HepG2 (cell line): ENCODE measurements around the gene TBC1D22A. TPM values are rescaled to one million over a fixed set of nuclear protein-coding genes. Genes with fewer than 3 reads are reported as not detected.

Experiments
- ASH2L ChIP-seq: fragments of 300-600, 200-600 bp; sonication (generic); IDR thresholded peaks from 2 replicates; pipeline ENCODE4 v1.7.0; 2017; ENCODE audit warnings: low read depth, mild to moderate bottlenecking, moderate library complexity, mixed read lengths, low read length; ENCODE audit not compliant: insufficient read length
- BORCS8-MEF2B ChIP-seq: sonication (generic); formaldehyde crosslinking; IDR thresholded peaks from 2 replicates; pipeline ENCODE4 v1.8.0; 2022; ENCODE audit warnings: mild to moderate bottlenecking, missing genetic modification reagents
- DR1 ChIP-seq: sonication (generic); formaldehyde crosslinking; IDR thresholded peaks from 2 replicates; pipeline ENCODE4 v1.8.0; 2021; ENCODE audit warnings: mild to moderate bottlenecking, missing genetic modification reagents, inconsistent platforms
- FOSL2 ChIP-seq: sonication (generic); formaldehyde crosslinking; IDR thresholded peaks from 2 replicates; pipeline ENCODE4 v1.4.0; 2020; ENCODE audit warnings: missing genetic modification reagents
- GATA4 ChIP-seq: sonication (generic); IDR thresholded peaks from 2 replicates; pipeline ENCODE4 v1.6.1; 2016; ENCODE audit warnings: antibody characterized with exemption, low read depth, borderline replicate concordance
- HCFC1 ChIP-seq: fragments of 150-350 bp; IDR thresholded peaks from 2 replicates; pipeline ENCODE4 v1.6.1; 2014; ENCODE audit warnings: low read depth, low read length
- HDAC1 ChIP-seq: sonication (generic); formaldehyde crosslinking; IDR thresholded peaks from 2 replicates; pipeline ENCODE4 v1.5.1; 2020; ENCODE audit warnings: mild to moderate bottlenecking, missing genetic modification reagents
- HNRNPUL1 ChIP-seq: fragments of 200-400 bp; formaldehyde crosslinking; IDR thresholded peaks from 2 replicates; pipeline ENCODE4 v1.6.1; 2017; ENCODE audit warnings: low read depth, mild to moderate bottlenecking, low read length, moderate library complexity
- MEIS2 ChIP-seq: sonication (generic); formaldehyde crosslinking; IDR thresholded peaks from 2 replicates; pipeline ENCODE4 v1.9.0; 2021; ENCODE audit warnings: mild to moderate bottlenecking, missing genetic modification reagents
- SALL1 ChIP-seq: sonication (generic); formaldehyde crosslinking; IDR thresholded peaks from 2 replicates; pipeline ENCODE4 v1.8.0; 2022; ENCODE audit warnings: mild to moderate bottlenecking, missing genetic modification reagents
- SOX6 ChIP-seq, 2 experiments: fragments of 450-650 bp in 1 of 2; sonication (generic) in 1 of 2; formaldehyde crosslinking in 1 of 2; IDR thresholded peaks; 2 replicates each; pipeline versions ENCODE4 v1.4.0 to v1.6.1; 2017 to 2020; ENCODE audit warnings: antibody characterized with exemption in 1 of 2, mild to moderate bottlenecking in 1 of 2, missing genetic modification reagents in 1 of 2
- ZBTB1 ChIP-seq: sonication (generic); formaldehyde crosslinking; IDR thresholded peaks from 2 replicates; pipeline ENCODE4 v1.4.0; 2020; ENCODE audit warnings: missing genetic modification reagents, borderline replicate concordance
- ZBTB38 ChIP-seq: sonication (generic); formaldehyde crosslinking; IDR thresholded peaks from 2 replicates; pipeline ENCODE4 v1.5.1; 2020; ENCODE audit warnings: mild to moderate bottlenecking, missing genetic modification reagents
- ZBTB7B ChIP-seq: sonication (generic); formaldehyde crosslinking; IDR thresholded peaks from 2 replicates; pipeline ENCODE4 v1.4.0; 2020; ENCODE audit warnings: missing genetic modification reagents
- ZFY ChIP-seq: sonication (generic); formaldehyde crosslinking; IDR thresholded peaks from 2 replicates; pipeline ENCODE4 v1.4.0; 2020; ENCODE audit warnings: missing genetic modification reagents
- ZNF34 ChIP-seq: sonication (generic); formaldehyde crosslinking; IDR thresholded peaks from 2 replicates; pipeline ENCODE4 v1.4.0; 2020; ENCODE audit warnings: mild to moderate bottlenecking, missing genetic modification reagents, borderline replicate concordance
- ZNF530 ChIP-seq: sonication (generic); formaldehyde crosslinking; IDR thresholded peaks from 2 replicates; pipeline ENCODE4 v1.5.0; 2020; ENCODE audit warnings: low read depth, mild to moderate bottlenecking, missing genetic modification reagents
- ZNF556 ChIP-seq: sonication (generic); formaldehyde crosslinking; IDR thresholded peaks from 2 replicates; pipeline ENCODE4 v1.4.0; 2020; ENCODE audit warnings: mild to moderate bottlenecking, missing genetic modification reagents, borderline replicate concordance
- ZNF589 ChIP-seq: sonication (generic); formaldehyde crosslinking; conservative IDR thresholded peaks from 2 replicates; pipeline ENCODE4 v1.8.0; 2022; ENCODE audit warnings: mild to moderate bottlenecking, moderate library complexity, missing genetic modification reagents
- ZNF605 ChIP-seq: sonication (generic); formaldehyde crosslinking; IDR thresholded peaks from 2 replicates; pipeline ENCODE4 v1.8.0; 2022; ENCODE audit warnings: mild to moderate bottlenecking, missing genetic modification reagents
- ZNF616 ChIP-seq: sonication (generic); formaldehyde crosslinking; IDR thresholded peaks from 2 replicates; pipeline ENCODE4 v1.5.0; 2020; ENCODE audit warnings: low read depth, mild to moderate bottlenecking, missing genetic modification reagents
- ZNF816 ChIP-seq: sonication (generic); formaldehyde crosslinking; IDR thresholded peaks from 2 replicates; pipeline ENCODE4 v1.8.0; 2022; ENCODE audit warnings: missing genetic modification reagents, mild to moderate bottlenecking, borderline replicate concordance
- polyA plus RNA-seq, 8 experiments: library from polyadenylated mRNA; depleted of rRNA in 3 of 8; stranded (reverse) in 7 of 8; unstranded in 1 of 8; fragments of >200 nt; fragmentation: Illumina TruSeq in 4 of 8; extraction: Trizol in 4 of 8; gene quantifications; 2 replicates each; pipeline versions ENCODE4 v1.2.1 to v1.2.3, GENCODE V29; 2011 to 2016; ENCODE audit warnings: low read depth in 4 of 8, missing spikeins in 1 of 8, mixed read lengths in 1 of 8; ENCODE audit not compliant: insufficient read depth in 1 of 8
- total RNA-seq, 5 experiments: library from RNA; depleted of rRNA; stranded (reverse); fragments of >200 nt; fragmentation: Illumina TruSeq; extraction: Trizol; gene quantifications; 2 replicates each; pipeline ENCODE4 v1.2.3, GENCODE V29; 2016; ENCODE audit warnings: low read depth in 1 of 5
- TF ChIP-seq, protein P1 (sequence below): sonication (generic); formaldehyde crosslinking; IDR thresholded peaks from 2 replicates; pipeline ENCODE4 v1.4.0; 2020; ENCODE audit warnings: missing genetic modification reagents
- TF ChIP-seq, protein P2 (sequence below): sonication (generic); formaldehyde crosslinking; IDR thresholded peaks from 2 replicates; pipeline ENCODE4 v1.4.0; 2020; ENCODE audit warnings: missing genetic modification reagents
- TF ChIP-seq, protein P3 (sequence below): sonication (generic); formaldehyde crosslinking; IDR thresholded peaks from 2 replicates; pipeline ENCODE4 v1.4.0; 2020; ENCODE audit warnings: missing genetic modification reagents
- TF ChIP-seq, protein P4 (sequence below): IDR thresholded peaks from 2 replicates; pipeline ENCODE4 v1.6.1; 2016; ENCODE audit warnings: control low read depth

TBC1D22A gene
- total and polyA plus RNA-seq, 2 of the 13 experiments (the other 11 are each of a cell fraction or from before 2014, with no cell fraction given): 17.3 to 18.0 TPM

GRCh38 chr22:46754110-46754799 lies 8.2 kb upstream of the TBC1D22A start (continued):
- TF ChIP-seq DR1 (CRISPR knock-in tag): peak; percentile 59; the same call in 1 of the 2 replicates
- no peak for TF ChIP-seq ZNF530 (CRISPR knock-in tag)
- peak; percentile 44; the same call in 1 of the 2 replicates for TF ChIP-seq ZBTB7B
- peak; percentile 73 for TF ChIP-seq ASH2L
- no peak; the same call in 1 of the 2 replicates for TF ChIP-seq HCFC1
- peak; percentile 81; the same call in 1 of the 2 replicates for TF ChIP-seq ZNF589
- peak; percentile 70; the same call in 1 of the 2 replicates for TF ChIP-seq ZNF616 (CRISPR knock-in tag)
- TF ChIP-seq, protein P1, sequence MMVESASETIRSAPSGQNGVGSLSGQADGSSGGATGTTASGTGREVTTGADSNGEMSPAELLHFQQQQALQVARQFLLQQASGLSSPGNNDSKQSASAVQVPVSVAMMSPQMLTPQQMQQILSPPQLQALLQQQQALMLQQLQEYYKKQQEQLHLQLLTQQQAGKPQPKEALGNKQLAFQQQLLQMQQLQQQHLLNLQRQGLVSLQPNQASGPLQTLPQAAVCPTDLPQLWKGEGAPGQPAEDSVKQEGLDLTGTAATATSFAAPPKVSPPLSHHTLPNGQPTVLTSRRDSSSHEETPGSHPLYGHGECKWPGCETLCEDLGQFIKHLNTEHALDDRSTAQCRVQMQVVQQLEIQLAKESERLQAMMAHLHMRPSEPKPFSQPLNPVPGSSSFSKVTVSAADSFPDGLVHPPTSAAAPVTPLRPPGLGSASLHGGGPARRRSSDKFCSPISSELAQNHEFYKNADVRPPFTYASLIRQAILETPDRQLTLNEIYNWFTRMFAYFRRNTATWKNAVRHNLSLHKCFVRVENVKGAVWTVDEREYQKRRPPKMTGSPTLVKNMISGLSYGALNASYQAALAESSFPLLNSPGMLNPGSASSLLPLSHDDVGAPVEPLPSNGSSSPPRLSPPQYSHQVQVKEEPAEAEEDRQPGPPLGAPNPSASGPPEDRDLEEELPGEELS (CRISPR knock-in tag): peak; percentile 51; the same call in 1 of the 2 replicates
- peak; percentile 86 for TF ChIP-seq ZNF816 (CRISPR knock-in tag)
- 0 out of 2 replicates have a peak, but pooled peaks have one; percentile 48 for TF ChIP-seq ZNF34 (CRISPR knock-in tag)
- peak; percentile 97 for TF ChIP-seq FOSL2
- no peak for TF ChIP-seq SOX6 (IDR thresholded peaks at IDR 0.05)
- peak; percentile 59 for TF ChIP-seq SOX6 (CRISPR knock-in tag; IDR thresholded peaks at IDR 0.05)
- TF ChIP-seq ZNF605 (CRISPR knock-in tag): no peak
- 0 out of 2 replicates have a peak, but pooled peaks have one; percentile 36 for TF ChIP-seq MEIS2 (CRISPR knock-in tag)
- TF ChIP-seq, protein P2, sequence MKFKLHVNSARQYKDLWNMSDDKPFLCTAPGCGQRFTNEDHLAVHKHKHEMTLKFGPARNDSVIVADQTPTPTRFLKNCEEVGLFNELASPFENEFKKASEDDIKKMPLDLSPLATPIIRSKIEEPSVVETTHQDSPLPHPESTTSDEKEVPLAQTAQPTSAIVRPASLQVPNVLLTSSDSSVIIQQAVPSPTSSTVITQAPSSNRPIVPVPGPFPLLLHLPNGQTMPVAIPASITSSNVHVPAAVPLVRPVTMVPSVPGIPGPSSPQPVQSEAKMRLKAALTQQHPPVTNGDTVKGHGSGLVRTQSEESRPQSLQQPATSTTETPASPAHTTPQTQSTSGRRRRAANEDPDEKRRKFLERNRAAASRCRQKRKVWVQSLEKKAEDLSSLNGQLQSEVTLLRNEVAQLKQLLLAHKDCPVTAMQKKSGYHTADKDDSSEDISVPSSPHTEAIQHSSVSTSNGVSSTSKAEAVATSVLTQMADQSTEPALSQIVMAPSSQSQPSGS (CRISPR knock-in tag): 0 out of 2 replicates have a peak, but pooled peaks have one; percentile 43
- TF ChIP-seq, protein P3, sequence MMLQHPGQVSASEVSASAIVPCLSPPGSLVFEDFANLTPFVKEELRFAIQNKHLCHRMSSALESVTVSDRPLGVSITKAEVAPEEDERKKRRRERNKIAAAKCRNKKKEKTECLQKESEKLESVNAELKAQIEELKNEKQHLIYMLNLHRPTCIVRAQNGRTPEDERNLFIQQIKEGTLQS (CRISPR knock-in tag): peak; percentile 72
- peak; percentile 89 for TF ChIP-seq HDAC1 (CRISPR knock-in tag)
- peak; percentile 72; the same call in 1 of the 2 replicates for TF ChIP-seq GATA4
- peak; percentile 72 for TF ChIP-seq ZBTB38
- peak; percentile 69; the same call in 1 of the 2 replicates for TF ChIP-seq BORCS8-MEF2B (CRISPR knock-in tag)
- TF ChIP-seq SALL1 (CRISPR knock-in tag): peak; percentile 95
- TF ChIP-seq ZNF556 (CRISPR knock-in tag): peak; percentile 54; the same call in 1 of the 2 replicates
- no peak for TF ChIP-seq HNRNPUL1
- TF ChIP-seq ZFY: peak; percentile 84
- no peak; the same call in 1 of the 2 replicates for TF ChIP-seq ZBTB1 (CRISPR knock-in tag)
- TF ChIP-seq, protein P4, sequence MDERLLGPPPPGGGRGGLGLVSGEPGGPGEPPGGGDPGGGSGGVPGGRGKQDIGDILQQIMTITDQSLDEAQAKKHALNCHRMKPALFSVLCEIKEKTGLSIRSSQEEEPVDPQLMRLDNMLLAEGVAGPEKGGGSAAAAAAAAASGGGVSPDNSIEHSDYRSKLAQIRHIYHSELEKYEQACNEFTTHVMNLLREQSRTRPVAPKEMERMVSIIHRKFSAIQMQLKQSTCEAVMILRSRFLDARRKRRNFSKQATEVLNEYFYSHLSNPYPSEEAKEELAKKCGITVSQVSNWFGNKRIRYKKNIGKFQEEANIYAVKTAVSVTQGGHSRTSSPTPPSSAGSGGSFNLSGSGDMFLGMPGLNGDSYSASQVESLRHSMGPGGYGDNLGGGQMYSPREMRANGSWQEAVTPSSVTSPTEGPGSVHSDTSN (CRISPR knock-in tag): no peak
